Measurements from ENCODE around the gene FKBP14. TPM values are rescaled to one million over a fixed set of nuclear protein-coding genes. Genes with fewer than 3 reads are reported as not detected.

FKBP14 gene
- total RNA-seq, 6 donors from 2014 or later, result 4.2 to 13.7 (median 9.5) TPM

GRCh38 chr7:30047124-30047523 is 20.6 kb upstream of the FKBP14 start:
- H3K4me1 ChIP-seq, result no peaks in the 10 kb centered on the region
- no peaks in the 10 kb centered on the region for H3K27me3 ChIP-seq
- TF ChIP-seq CTCF (IDR thresholded peaks at IDR 0.05) (no peak), POLR2AphosphoS5 (IDR thresholded peaks at IDR 0.05) (no peak), EP300 (IDR thresholded peaks at IDR 0.05) (no peak), POLR2A (IDR thresholded peaks at IDR 0.05) (no peak)
- DNase-seq, result no peak
- no peak for ATAC-seq (ENCODE audit: low FRiP score in 2 of 2)
- WGBS, 2 donors, result 65 to 66% methylated on average over 2 of the region's 2 CpGs
- no peaks in the 10 kb centered on the region for H3K9me3 ChIP-seq
- H3K27ac ChIP-seq, result no peak overlapping the region
- no peak overlapping the region for H3K4me3 ChIP-seq
- H3K36me3 ChIP-seq, result peaks cover 2 to 45% (median 10%) of the 10 kb centered on the region in 4 donors

- no peak for ATAC-seq (ENCODE audit: low FRiP score in 2 of 2)
- no peaks in the 10 kb centered on the region for H3K4me1 ChIP-seq
- TF ChIP-seq CTCF (IDR thresholded peaks at IDR 0.05), result no peak
- TF ChIP-seq EP300 (IDR thresholded peaks at IDR 0.05), result no peak
- TF ChIP-seq POLR2A (IDR thresholded peaks at IDR 0.05), result no peak
- TF ChIP-seq POLR2AphosphoS5 (IDR thresholded peaks at IDR 0.05), result no peak
Observed at GRCh38 chr7:30046127-30046770, 19.7 kb upstream of the FKBP14 start.

GRCh38 chr7:30041526-30042269 is 15.2 kb upstream of the FKBP14 start:
- Histone ChIP-seq H3K4me1 (peaks cover 0 to 3% (median 0%) of the 10 kb centered on the region in 4 donors), H3K27me3 (no peaks in the 10 kb centered on the region), H3K9me3 (no peaks in the 10 kb centered on the region), H3K27ac (no peak overlapping the region), H3K4me3 (no peak overlapping the region), H3K36me3 (peaks cover 2 to 11% (median 8%) of the 10 kb centered on the region in 4 donors)
- ATAC-seq (ENCODE audit: low FRiP score in 2 of 2) (no peak), DNase-seq (no peak)
- 87 to 88% methylated on average over 4 of the region's 4 CpGs for WGBS, 2 donors
- TF ChIP-seq POLR2A (IDR thresholded peaks at IDR 0.05) (no peak), POLR2AphosphoS5 (IDR thresholded peaks at IDR 0.05) (no peak), EP300 (IDR thresholded peaks at IDR 0.05) (no peak), CTCF (IDR thresholded peaks at IDR 0.05) (no peak)

More at GRCh38 chr7:30046127-30046770, 19.7 kb upstream of the FKBP14 start:
- 95 to 99% methylated on average over 3 of the region's 3 CpGs for WGBS, 2 donors
- H3K27me3 ChIP-seq, result no peaks in the 10 kb centered on the region
- DNase-seq, result no peak
- no peak overlapping the region for H3K4me3 ChIP-seq
- H3K27ac ChIP-seq, result no peak overlapping the region
- H3K9me3 ChIP-seq, result no peaks in the 10 kb centered on the region
- H3K36me3 ChIP-seq, result peaks cover 2 to 42% (median 9%) of the 10 kb centered on the region in 4 donors

- peaks cover under 1 to 5% (median 3%) of the 10 kb centered on the region in 4 donors for H3K36me3 ChIP-seq
- no peak overlapping the region for H3K27ac ChIP-seq
- H3K4me3 ChIP-seq, result no peak overlapping the region
- H3K4me1 ChIP-seq, result peaks cover 0 to 3% (median 0%) of the 10 kb centered on the region in 4 donors
- no peak for ATAC-seq (ENCODE audit: low FRiP score in 2 of 2)
- no peak for DNase-seq
- no peaks in the 10 kb centered on the region for H3K9me3 ChIP-seq
- TF ChIP-seq CTCF (IDR thresholded peaks at IDR 0.05), result no peak
- no peak for TF ChIP-seq EP300 (IDR thresholded peaks at IDR 0.05)
- no peak for TF ChIP-seq POLR2AphosphoS5 (IDR thresholded peaks at IDR 0.05)
- no peak for TF ChIP-seq POLR2A (IDR thresholded peaks at IDR 0.05)
- H3K27me3 ChIP-seq, result no peaks in the 10 kb centered on the region
Observed at GRCh38 chr7:30040938-30041337, 14.4 kb upstream of the FKBP14 start.

Measured in upper lobe of left lung (tissue), 6 donors.